PC-9 (cell line): ENCODE results near the gene NEK7. TPM values are rescaled to one million over a fixed set of nuclear protein-coding genes. Genes with fewer than 3 reads are reported as not detected.

Experiments used
- BruUV-seq: library from RNA; stranded (reverse); fragments of 400-500 nt; replicated peaks from 2 replicates; lab custom pipeline; 2021; lab: Mats Ljungman, UMichigan
- CTCF ChIA-PET: fragments of 300-600 bp; sonication (Branson Sonifier 250); formaldehyde crosslinking; loops from one replicate; lab custom pipeline; 2022; ENCODE audit warnings: antibody characterized with exemption; lab: Charles Lee
- POLR2A ChIA-PET: fragments of 300-600 bp; sonication (Branson Sonifier 250); formaldehyde crosslinking; loops from one replicate; lab custom pipeline; 2022; ENCODE audit warnings: antibody characterized with exemption; ENCODE audit not compliant: unreplicated experiment; lab: Charles Lee
- DNase-seq, 2 experiments: peaks; one replicate each; pipeline versions ENCODE4 v3.0.0 to v3.0.0-alpha.2; 2015 to 2022; ENCODE audit warnings: mixed read lengths in 1 of 2
- H2AFZ ChIP-seq: fragments of 200-600 bp; sonication (generic); 2 replicates; pipeline ENCODE4 v1.8.1; 2017; ENCODE audit warnings: antibody characterized with exemption
- H3F3A ChIP-seq: fragments of 200-600 bp; sonication (generic); 2 replicates; pipeline ENCODE4 v1.8.1; 2017; ENCODE audit warnings: antibody characterized with exemption, mild to moderate bottlenecking, low read depth; ENCODE audit not compliant: insufficient read depth
- H3K27ac ChIP-seq: fragments of 200-600 bp; sonication (generic); 2 replicates; pipeline ENCODE4 v1.6.1; 2016; ENCODE audit warnings: mixed run types
- H3K27me3 ChIP-seq: fragments of 200-600 bp; sonication (generic); 2 replicates; pipeline ENCODE4 v1.6.1; 2016; ENCODE audit warnings: low read depth, mixed run types; ENCODE audit not compliant: insufficient read depth
- H3K36me3 ChIP-seq: fragments of 200-600 bp; sonication (generic); 2 replicates; pipeline ENCODE4 v1.6.1; 2016; ENCODE audit warnings: low read depth, mixed run types
- H3K4me1 ChIP-seq: fragments of 200-600 bp; sonication (generic); replicated peaks from 2 replicates; pipeline ENCODE4 v1.6.1; 2016; ENCODE audit warnings: mixed run types; ENCODE audit not compliant: insufficient read depth
- H3K4me2 ChIP-seq: fragments of 200-600 bp; sonication (generic); 2 replicates; pipeline ENCODE4 v1.6.1; 2017; ENCODE audit warnings: mixed run types
- H3K4me3 ChIP-seq: fragments of 200-600 bp; sonication (generic); 2 replicates; pipeline ENCODE4 v1.6.1; 2016; ENCODE audit warnings: mixed run types
- H3K79me2 ChIP-seq: fragments of 200-600 bp; sonication (generic); 2 replicates; pipeline ENCODE4 v1.6.1; 2017; ENCODE audit warnings: low read depth, mixed run types
- H3K9me2 ChIP-seq: fragments of 200-600 bp; sonication (generic); 2 replicates; pipeline ENCODE4 v1.8.1; 2017; ENCODE audit warnings: mild to moderate bottlenecking; ENCODE audit not compliant: insufficient read depth
- H3K9me3 ChIP-seq: fragments of 200-600 bp; sonication (generic); 2 replicates; pipeline ENCODE4 v1.8.1; 2016; ENCODE audit warnings: low read depth; ENCODE audit not compliant: insufficient read depth
- H4K20me1 ChIP-seq: fragments of 200-600 bp; sonication (generic); 2 replicates; pipeline ENCODE4 v1.8.1; 2017; ENCODE audit not compliant: insufficient read depth
- EZH2 ChIP-seq: fragments of 200-600 bp; sonication (generic); IDR thresholded peaks from 2 replicates; pipeline ENCODE4 v1.8.0; 2017; ENCODE audit warnings: antibody characterized with exemption, low read depth
- intact Hi-C: fragments of 100-400 bp; cut with micrococcal nuclease; formaldehyde crosslinking; loops from one replicate; pipeline ENCODE4 v1.10.0; 2022; ENCODE audit not compliant: unreplicated experiment
- total RNA-seq: library from RNA; stranded (reverse); gene quantifications from 2 replicates; pipeline ENCODE4 v1.2.3, GENCODE V29; 2021
- TF ChIP-seq, protein P1 (sequence below): fragments of 200-600 bp; sonication (generic); conservative IDR thresholded peaks from 2 replicates; pipeline ENCODE4 v1.6.1; 2017; ENCODE audit warnings: mixed run types, antibody characterized with exemption, mild to moderate bottlenecking, moderate library complexity

The NEK7 gene
- total RNA-seq, 1 experiment from 2014 or later: 67.4 TPM

GRCh38 chr1:198173832-198174231, 17.0 kb downstream of the NEK7 start:
- intact Hi-C loops: no loop called here
- no peak for TF ChIP-seq EZH2
- TF ChIP-seq, protein P1, sequence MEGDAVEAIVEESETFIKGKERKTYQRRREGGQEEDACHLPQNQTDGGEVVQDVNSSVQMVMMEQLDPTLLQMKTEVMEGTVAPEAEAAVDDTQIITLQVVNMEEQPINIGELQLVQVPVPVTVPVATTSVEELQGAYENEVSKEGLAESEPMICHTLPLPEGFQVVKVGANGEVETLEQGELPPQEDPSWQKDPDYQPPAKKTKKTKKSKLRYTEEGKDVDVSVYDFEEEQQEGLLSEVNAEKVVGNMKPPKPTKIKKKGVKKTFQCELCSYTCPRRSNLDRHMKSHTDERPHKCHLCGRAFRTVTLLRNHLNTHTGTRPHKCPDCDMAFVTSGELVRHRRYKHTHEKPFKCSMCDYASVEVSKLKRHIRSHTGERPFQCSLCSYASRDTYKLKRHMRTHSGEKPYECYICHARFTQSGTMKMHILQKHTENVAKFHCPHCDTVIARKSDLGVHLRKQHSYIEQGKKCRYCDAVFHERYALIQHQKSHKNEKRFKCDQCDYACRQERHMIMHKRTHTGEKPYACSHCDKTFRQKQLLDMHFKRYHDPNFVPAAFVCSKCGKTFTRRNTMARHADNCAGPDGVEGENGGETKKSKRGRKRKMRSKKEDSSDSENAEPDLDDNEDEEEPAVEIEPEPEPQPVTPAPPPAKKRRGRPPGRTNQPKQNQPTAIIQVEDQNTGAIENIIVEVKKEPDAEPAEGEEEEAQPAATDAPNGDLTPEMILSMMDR: no peak
- DNase-seq: no peak
- H3K9me2 ChIP-seq: no peaks in the 10 kb centered on the region
- H3K4me2 ChIP-seq: no peak overlapping the region
- no TSS peak for BruUV-seq
- H3K79me2 ChIP-seq: peaks cover 95% of the 10 kb centered on the region
- ChIA-PET POLR2A (no interaction called here), CTCF (interaction anchor here (0.7 kb wide), 1 partner anchor 205 kb away, joined by 3 read pairs; no protein-coding TSS in a partner anchor)
- H2AFZ ChIP-seq: no peak overlapping the region
- H3K9me3 ChIP-seq: no peaks in the 10 kb centered on the region
- H3K36me3 ChIP-seq: no peaks in the 10 kb centered on the region
- no peaks in the 10 kb centered on the region for H3F3A ChIP-seq
- H3K4me3 ChIP-seq: no peak overlapping the region
- no peaks in the 10 kb centered on the region for H3K4me1 ChIP-seq
- no peak overlapping the region for H3K27ac ChIP-seq
- peaks cover 10% of the 10 kb centered on the region; the same call in 1 of the 2 replicates for H4K20me1 ChIP-seq
- H3K27me3 ChIP-seq: no peaks in the 10 kb centered on the region

DNA sequence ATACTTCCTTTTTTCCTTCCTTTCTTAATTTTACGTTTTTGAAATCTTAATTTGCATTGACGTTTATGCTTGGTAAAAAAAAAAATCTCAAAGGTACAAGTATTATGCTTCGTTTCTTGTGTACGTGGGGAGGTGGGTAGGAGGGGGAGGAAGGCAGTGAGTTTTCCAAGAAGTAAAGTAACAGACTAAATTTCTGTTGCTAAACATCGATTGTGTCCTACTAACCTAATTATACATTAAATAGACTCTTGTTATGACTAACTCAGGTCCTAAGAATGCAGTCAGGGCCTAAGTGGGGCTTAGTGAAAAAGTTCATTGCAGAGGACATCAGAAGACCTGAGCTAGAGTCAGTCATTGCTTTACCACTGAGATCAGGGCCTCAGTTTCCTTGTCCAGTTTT, 17.5 kb downstream of the NEK7 start:
- H3K27ac ChIP-seq: no peak overlapping the region
- H3K4me2 ChIP-seq: no peak overlapping the region
- H3K4me1 ChIP-seq: no peaks in the 10 kb centered on the region
- H3K27me3 ChIP-seq: no peaks in the 10 kb centered on the region
- ChIA-PET CTCF (interaction anchor here (0.7 kb wide), 1 partner anchor 204 kb away, joined by 3 read pairs; no protein-coding TSS in a partner anchor), POLR2A (no interaction called here)
- intact Hi-C loops: no loop called here
- TF ChIP-seq EZH2: no peak
- TF ChIP-seq, protein P1: no peak
- peaks cover 10% of the 10 kb centered on the region; the same call in 1 of the 2 replicates for H4K20me1 ChIP-seq
- no TSS peak for BruUV-seq
- H3K36me3 ChIP-seq: no peaks in the 10 kb centered on the region
- H3K9me2 ChIP-seq: no peaks in the 10 kb centered on the region
- no peak for DNase-seq
- H3K9me3 ChIP-seq: no peaks in the 10 kb centered on the region
- H3K4me3 ChIP-seq: no peak overlapping the region
- no peak overlapping the region for H2AFZ ChIP-seq
- H3K79me2 ChIP-seq: peaks cover 95% of the 10 kb centered on the region
- 0 out of 2 replicates have a peak, but pooled peaks cover 3% of the 10 kb centered on the region for H3F3A ChIP-seq

DNA sequence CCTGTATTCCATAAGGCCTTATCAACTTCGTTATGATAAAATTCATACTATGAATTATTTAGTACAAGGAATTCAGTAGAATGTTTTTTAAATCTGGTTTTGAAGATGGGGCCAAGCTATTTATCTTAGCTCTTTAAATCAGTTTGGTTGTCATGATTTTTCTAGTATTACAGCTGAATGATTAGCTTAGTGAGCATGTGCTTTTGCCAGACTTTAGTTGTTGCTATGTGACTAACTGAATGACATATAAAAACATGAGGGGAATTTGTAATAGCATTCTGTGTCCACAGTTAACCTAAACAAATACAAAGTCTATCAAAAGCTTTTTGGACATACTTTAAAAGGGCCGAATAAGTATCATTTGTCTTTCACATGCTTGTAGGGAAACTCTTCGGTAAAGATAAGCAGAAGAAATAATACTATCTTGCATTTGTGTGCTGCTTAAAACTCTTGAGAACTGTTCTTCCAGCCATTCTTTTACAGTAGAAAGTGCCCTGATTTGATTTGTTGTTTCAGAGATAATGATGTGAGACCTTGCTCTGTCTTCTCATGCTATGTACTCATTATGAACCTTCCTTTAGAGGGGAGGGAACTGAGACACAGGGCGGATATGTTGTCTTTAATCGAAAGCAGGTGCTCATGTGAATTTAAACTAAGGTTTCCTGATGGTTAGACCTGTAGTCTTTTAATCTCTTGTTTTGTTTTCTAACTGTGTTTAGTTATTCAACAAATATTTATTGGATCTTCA, 18.8 kb downstream of the NEK7 start:
- Histone ChIP-seq H3K4me2 (no peak overlapping the region), H3F3A (0 out of 2 replicates have a peak, but pooled peaks cover 3% of the 10 kb centered on the region), H3K4me3 (no peak overlapping the region), H3K27me3 (no peaks in the 10 kb centered on the region), H4K20me1 (peaks cover 10% of the 10 kb centered on the region; the same call in 1 of the 2 replicates), H2AFZ (no peak overlapping the region), H3K9me2 (no peaks in the 10 kb centered on the region), H3K9me3 (no peaks in the 10 kb centered on the region), H3K27ac (no peak overlapping the region), H3K79me2 (peaks cover 94% of the 10 kb centered on the region), H3K4me1 (no peaks in the 10 kb centered on the region), H3K36me3 (no peaks in the 10 kb centered on the region)
- ChIA-PET POLR2A (no interaction called here), CTCF (no interaction called here)
- DNase-seq: no peak
- intact Hi-C loops: no loop called here
- no TSS peak for BruUV-seq
- no peak for TF ChIP-seq EZH2
- TF ChIP-seq, protein P1: no peak
